IPS-NIHi7 (cell line): Measurements from ENCODE around the gene PTGR1.
A peak's percentile ranks its signal among the peaks of the same experiment; 100 is the strongest.
"Not testable (repeated sequence)": the region's sequence is repeated elsewhere in the genome, so short reads cannot be mapped to it uniquely, and the experiment has no call there.

Source experiments
- DNase-seq: peaks from one replicate; pipeline ENCODE4 v3.0.0; 2012; ENCODE audit warnings: mixed read lengths; ENCODE audit errors: extremely low spot score

The PTGR1 gene

DNA sequence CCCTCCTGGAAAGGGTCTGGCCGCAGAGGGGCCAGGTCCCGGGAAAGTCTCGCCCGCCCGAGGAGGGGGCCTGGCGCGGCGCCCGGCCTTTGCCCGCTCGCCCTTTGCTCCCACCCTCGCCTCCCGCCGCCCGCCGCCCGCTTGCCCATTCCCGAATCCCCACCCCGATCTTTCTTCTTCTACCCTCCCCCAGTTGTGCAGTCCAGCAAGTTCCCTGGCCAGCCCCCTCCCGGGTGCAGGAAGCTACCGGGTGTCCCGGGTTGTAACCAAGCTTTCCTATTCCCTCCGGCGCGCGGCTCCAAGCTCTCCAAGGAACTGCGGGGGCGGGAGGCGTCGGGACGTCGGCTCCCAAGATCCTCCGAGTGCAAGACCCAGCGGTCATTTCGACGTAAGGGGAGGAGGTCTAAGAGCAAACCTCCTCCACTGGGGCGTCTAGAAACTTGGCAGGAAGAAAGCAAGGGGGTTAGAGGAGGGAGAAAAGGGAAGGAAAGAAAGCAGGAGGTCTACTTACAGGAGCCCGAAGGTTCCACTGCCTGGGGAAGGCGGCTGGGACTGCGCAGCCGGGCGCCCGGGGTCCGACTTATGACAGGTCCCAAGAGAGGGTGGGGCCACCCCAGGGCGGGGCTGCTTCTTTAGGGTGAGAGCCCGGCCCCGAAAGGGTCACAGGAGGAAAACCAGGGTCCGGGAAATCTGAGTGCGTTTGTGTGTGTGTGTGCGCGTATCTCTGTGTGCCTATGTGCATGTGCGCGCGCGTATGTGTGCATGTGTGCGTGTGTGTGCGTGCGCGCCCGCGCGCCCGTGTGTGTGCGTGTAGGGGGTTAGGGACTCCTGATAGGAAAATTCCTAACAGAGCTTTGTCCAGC lies at the start of gene PTGR1:
PTGR1 (minus strand) TSS at position 556 of the 863 bp plus-strand sequence. CDS start 2,225 bp downstream, outside the sequence.
- peak; percentile 87 for DNase-seq

DNA sequence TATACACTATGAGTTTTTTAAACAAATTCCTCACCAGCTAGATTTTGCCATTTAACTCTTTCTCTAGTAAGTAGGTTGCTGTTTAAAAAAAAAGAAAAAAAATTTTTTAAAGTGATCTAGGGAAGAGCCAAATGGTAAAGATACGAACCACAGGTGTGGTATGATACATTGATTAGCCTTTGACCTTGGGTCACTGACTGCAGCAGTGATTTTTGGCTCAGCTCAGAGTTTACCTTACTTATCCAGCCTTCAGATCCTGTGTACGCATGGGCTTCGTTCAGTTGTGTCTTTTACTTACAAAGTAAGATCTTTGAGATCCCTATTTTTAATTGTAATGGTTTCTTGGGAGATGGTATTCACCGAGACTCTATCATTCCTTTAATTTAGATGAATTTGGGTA lies 49.6 kb upstream of the PTGR1 start:
- DNase-seq, result no peak

- DNase-seq, result no peak
These were observed 48.6 kb upstream of the PTGR1 start for GRCh38 chr9:111648066-111648465.

GRCh38 chr9:111646417-111646816 lies 47.0 kb upstream of the PTGR1 start:
- DNase-seq, result no peak

- no peak for DNase-seq
These were observed 46.4 kb upstream of the PTGR1 start for GRCh38 chr9:111645806-111646205.

- no peak for DNase-seq
These were observed 44.8 kb upstream of the PTGR1 start for GRCh38 chr9:111644195-111644772.

DNA sequence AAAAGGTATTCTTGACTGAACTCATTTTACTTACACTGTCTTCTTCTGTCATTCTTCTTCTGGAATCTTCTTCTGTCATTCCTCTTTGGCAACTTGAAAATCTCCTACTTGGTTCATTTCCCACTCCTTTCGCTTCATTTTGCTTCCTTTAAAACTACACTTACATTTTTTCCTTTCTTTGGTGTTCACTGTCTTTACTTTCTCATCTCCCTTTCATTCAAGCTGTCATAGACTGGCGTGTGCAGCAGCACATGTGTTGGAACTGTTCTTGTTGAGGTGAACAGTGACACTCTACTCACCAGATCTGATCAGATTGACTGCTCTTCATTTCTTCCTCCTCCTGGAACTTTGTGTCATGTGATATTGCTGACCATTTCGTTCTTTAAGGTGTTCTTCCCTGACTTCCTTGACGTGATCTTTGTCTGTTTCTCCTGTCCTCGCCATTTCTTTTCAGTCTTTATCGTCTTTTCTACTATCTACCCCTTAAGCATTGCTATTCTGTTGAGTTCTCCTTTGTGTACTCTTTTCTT lies 38.0 kb upstream of the PTGR1 start:
- DNase-seq, result no peak

GRCh38 chr9:111634860-111635259 lies 35.4 kb upstream of the PTGR1 start:
- DNase-seq, result no peak

DNA sequence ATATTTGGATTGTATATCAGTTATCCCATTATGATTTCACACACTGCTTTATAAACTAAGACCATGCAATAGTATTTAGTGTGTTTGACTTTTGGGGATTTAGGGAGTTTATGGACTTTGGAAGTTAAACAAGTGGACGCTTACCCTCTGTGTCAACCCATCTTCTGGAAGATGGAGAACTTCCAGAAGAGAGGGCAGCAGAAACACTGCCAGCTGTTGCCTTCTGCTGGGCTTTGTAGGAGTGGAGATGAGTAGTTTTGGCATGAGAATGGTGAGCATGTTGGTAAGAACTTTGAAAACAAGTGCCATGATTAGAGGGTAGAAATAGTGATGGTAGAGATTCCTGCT lies 33.9 kb upstream of the PTGR1 start:
- DNase-seq, result no peak

DNA sequence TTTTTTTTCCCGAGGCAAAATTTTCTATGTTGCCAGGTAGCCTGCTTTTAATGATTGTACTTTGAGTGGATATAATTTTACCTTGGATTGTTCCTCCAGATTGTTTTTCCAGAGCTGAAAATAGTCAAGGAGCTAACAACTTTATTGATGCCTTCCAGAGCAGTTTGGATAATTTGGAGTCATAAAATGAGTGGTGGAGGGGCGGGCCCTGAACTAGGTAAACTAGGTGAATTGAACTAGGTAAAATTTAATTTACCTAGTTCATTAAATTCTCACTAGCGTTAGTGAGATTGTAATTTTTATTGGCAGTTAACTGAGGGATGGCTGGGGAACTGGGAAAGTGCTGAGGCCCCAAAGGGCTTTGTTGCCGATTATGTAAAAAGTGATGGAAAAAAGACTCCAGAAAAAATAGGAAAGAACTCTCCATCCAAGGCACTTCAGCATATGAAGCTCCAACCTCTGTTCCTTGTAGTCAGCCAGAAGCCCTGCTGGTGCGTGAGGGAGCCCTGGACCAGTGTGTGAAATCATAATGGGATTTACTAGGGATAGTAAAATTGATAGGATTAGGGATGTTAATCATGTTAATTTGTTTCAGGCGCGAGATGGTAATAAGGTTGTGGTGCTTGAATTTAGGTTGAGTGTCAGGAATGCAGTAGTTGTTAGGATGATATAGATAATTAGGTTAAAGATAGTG lies 33.4 kb upstream of the PTGR1 start:
- no peak for DNase-seq

DNA sequence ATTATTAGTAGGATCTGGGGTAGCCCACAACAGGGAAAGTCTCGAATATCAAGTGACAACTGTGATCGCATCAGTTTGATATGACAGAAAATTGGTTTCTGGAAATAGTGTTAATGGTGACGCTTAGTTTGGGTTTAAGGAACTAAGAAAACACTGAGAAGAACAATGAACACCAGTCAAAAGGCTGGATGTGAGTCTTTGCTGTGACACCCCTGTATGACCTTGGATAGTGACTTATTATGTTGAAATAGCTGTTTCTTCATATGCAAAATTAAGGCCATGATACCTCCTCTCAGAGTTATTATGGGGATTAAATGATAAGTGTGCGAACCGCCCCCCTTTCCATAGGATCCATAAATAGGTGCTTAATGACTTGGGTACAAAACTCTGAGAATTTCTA lies 32.6 kb upstream of the PTGR1 start:
- DNase-seq, result no peak

GRCh38 chr9:111631214-111631971 lies 31.9 kb upstream of the PTGR1 start, which contains the start of gene DNAJC25:
TSS of gene DNAJC25 (plus strand) at chr9:111631334. CDS start at chr9:111631408, 74 bp downstream.
- peak; percentile 100 for DNase-seq

- DNase-seq, result no peak
These were observed 31.4 kb upstream of the PTGR1 start for GRCh38 chr9:111630964-111631213.

DNA sequence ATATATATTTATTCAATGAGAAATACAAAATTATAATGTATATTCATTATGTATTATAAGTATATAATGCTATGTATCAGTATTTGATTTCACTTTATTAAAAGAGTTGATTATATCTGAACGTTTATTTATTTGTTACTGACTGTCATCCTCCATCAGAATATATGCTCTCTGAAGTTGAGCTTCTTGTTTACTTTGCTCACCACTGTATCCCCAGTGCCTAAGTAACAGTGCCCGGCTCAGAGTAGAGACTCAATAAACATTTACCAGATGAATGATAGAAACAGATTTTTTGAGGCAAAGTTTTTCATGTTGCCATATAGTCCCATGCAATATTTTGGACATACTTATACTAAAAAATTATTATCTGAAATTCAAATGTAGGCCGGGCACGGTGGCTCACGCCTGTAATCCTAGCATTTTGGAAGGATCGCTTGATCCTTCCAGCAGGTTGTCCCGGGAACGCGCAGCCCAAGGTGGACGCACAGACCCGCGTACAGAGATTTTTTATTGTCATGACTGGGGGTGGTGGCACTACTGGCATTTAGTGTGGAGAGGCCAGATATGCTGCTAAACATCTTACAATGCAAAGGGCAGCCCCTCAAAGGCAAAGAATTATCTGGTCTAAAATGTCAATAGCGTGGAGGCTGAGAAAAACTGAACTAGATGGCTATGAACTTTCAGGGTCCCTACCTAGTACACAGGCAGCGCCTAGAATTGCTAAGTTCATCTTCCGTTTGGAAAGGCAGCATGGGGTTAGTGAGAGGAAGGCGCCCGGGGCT lies 30.9 kb upstream of the PTGR1 start:
- DNase-seq, result no peak

- DNase-seq, result no peak
These were observed 29.0 kb upstream of the PTGR1 start for GRCh38 chr9:111628411-111628810.

DNA sequence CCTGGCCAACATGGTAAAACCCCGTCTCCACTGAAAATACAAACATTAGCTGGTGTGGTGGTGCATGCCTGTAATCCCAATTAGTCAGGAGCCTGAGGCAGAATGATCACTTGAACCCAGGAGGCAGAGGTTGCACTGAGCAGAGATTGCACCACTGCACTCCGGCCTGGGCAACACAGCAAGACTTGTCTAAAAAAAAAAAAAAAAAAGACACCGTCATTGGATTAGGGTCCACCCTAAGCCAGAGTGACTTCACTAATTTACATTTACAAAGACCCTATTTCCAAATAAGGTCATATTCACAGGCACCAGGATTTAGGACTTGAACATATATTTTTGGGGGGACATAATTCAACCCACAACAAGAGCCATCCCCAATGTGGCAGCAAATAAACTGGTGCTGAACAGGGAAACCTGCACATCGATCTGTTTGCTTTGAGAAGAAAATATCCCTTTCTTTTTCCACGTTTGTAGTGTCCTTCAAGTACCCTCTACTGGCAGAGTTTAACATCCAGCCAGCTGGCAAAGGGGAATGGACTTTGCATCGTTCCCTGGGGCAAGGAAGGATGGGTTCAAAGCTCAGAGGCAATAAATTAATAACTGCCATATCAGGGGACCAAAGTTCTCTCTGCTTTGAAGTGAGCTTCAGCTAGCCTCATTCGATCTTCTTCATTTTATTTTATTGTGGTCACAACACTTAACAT lies 28.0 kb upstream of the PTGR1 start:
- DNase-seq, result no peak

DNA sequence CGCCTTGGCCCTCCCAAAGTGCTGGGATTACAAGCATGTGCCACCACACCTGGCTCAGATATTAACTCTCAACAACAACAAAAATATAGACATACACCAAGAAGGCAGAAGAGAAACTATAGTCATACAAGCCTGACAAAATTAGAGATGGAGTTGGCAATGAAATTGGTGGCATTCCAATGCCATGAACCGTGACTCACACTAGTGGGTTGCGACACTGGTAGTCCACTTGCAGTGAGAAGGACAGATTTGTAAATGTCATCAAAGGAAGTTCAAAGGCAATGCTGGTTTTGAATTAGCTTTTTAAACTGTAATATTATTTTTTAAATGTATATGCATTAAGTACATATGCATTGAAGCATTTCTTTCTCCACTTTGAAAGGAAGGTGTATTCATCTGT lies 23.2 kb upstream of the PTGR1 start:
- DNase-seq, result no peak

DNA sequence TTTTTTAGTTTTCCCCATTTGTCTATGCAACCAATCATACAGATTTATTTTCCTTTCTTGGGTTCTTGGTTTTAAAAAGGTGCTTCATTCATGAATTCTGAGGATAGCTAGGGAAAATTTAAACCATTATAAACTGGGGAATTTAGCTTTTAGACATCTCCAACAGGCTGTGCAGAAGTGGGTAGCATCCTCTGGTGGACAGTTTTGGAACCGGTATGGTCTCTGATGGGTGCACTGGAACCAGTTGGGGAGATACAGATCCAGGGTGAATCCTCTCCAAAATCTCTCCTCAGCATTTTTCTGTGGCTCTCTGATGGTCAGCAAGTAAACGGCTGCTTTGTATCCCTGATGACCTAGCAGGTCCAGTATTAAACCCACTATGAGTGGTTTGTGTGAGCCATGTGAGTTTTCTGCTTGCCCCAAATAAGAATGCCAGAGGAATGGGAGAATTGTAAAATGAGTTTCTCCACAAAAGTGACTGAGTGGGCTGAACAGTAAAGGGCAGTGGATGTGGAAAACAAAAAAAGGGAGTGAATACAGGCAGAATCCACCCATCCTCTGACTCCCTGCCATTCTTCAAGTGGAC lies 22.5 kb upstream of the PTGR1 start:
- peak; percentile 55 for DNase-seq

DNA sequence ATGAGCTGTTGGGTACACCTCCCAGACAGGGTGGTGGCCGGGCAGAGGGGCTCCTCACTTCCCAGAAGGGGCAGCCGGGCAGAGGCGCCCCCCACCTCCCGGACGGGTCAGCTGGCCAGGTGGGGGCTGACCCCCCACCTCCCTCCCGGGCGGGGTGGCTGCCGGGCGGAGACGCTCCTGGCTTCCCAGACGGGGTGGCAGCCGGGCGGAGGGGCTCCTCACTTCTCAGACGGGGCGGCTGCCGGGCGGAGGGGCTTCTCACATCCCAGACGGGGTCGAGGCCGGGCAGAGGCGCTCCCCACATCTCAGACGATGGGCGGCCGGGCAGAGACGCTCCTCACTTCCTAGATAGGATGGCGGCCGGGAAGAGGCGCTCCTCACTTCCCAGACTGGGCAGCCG lies 17.9 kb upstream of the PTGR1 start:
- DNase-seq, result not testable (repeated sequence)

GRCh38 chr9:111615928-111616327 lies 16.5 kb upstream of the PTGR1 start:
- no peak for DNase-seq
